Mammary epithelial cell (primary cell): ENCODE data around the gene GALNT7.

ENCODE experiments used
- CTCF ChIP-seq, 2 donors: IDR thresholded peaks in 1 of 2; conservative IDR thresholded peaks in 1 of 2; 2 replicates each; pipeline ENCODE4 v1.5.1; 2011 to 2012; ENCODE audit warnings: inconsistent platforms in 2 of 2, low read length in 2 of 2, mild to moderate bottlenecking in 2 of 2, control low read depth in 1 of 2, low read depth in 1 of 2; ENCODE audit not compliant: insufficient read depth in 1 of 2; ENCODE audit errors: extremely low read depth in 1 of 2
- EZH2 ChIP-seq: IDR thresholded peaks from 2 replicates; pipeline ENCODE4 v1.6.1; 2012; ENCODE audit warnings: low read length, inconsistent platforms, borderline replicate concordance

- peak; percentile 2 to 27 for TF ChIP-seq CTCF (conservative IDR thresholded peaks at IDR 0.05 in 1 of 2, IDR thresholded peaks at IDR 0.05 in 1 of 2; ENCODE audit: extremely low read depth in 1 of 2, insufficient read depth in 1 of 2, low read depth in 1 of 2, low read length in 2 of 2)
- TF ChIP-seq EZH2 = no peak
Measured at GRCh38 chr4:173318648-173319211, 150.1 kb downstream of the GALNT7 start.
